Tibial nerve (tissue), 4 donors: ENCODE measurements around the gene METAP2.

Experiments used
- CTCF ChIP-seq, 5 experiments: fragments of 200-600 bp in 3 of 5; fragments of 450-650 bp in 2 of 5; sonication (generic) in 3 of 5; IDR thresholded peaks; one replicate each; pipeline ENCODE4 v1.5.1; 2016 to 2019; ENCODE audit warnings: antibody characterized with exemption in 5 of 5, mild to moderate bottlenecking in 3 of 5, moderate library complexity in 2 of 5
- EP300 ChIP-seq, 2 donors: sonication (generic); formaldehyde crosslinking; IDR thresholded peaks; one replicate each; pipeline ENCODE4 v1.6.1; 2017; ENCODE audit warnings: antibody characterized with exemption in 2 of 2, mild to moderate bottlenecking in 1 of 2
- POLR2A ChIP-seq, 2 donors: fragments of 450-650 bp; IDR thresholded peaks; one replicate each; pipeline ENCODE4 v1.6.1; 2017; ENCODE audit warnings: antibody characterized with exemption in 2 of 2, mild to moderate bottlenecking in 2 of 2, moderate library complexity in 2 of 2

GRCh38 chr12:95541436-95541835 lies 67.5 kb downstream of the METAP2 start:
- TF ChIP-seq CTCF (IDR thresholded peaks at IDR 0.05) (no peak), POLR2A (IDR thresholded peaks at IDR 0.05) (no peak), EP300 (IDR thresholded peaks at IDR 0.05) (no peak)
